GM21515 (cell line): ENCODE data around the gene SYT14.

Experiments
- ATAC-seq: cut with Tn5 transposase; IDR thresholded peaks from one replicate; pipeline ENCODE4 v1.9.1; 2021; ENCODE audit not compliant: unreplicated experiment

The SYT14 gene

GRCh38 chr1:210198840-210199239 is 260.8 kb downstream of the SYT14 start:
- ATAC-seq: no peak

- ATAC-seq: no peak
These were observed 262.2 kb downstream of the SYT14 start for GRCh38 chr1:210200124-210200736.

- ATAC-seq: no peak
These were observed 263.7 kb downstream of the SYT14 start for GRCh38 chr1:210201681-210202080.

GRCh38 chr1:210207597-210208450 is 269.8 kb downstream of the SYT14 start:
- ATAC-seq: no peak

- no peak for ATAC-seq
These were observed 275.3 kb downstream of the SYT14 start for GRCh38 chr1:210213335-210213734.

- no peak for ATAC-seq
These were observed 276.8 kb downstream of the SYT14 start for GRCh38 chr1:210214573-210215409.

- ATAC-seq: no peak
These were observed 279.5 kb downstream of the SYT14 start for GRCh38 chr1:210217482-210217881.

GRCh38 chr1:210218047-210218446 is 280.0 kb downstream of the SYT14 start:
- no peak for ATAC-seq
